HG03378 (cell line): ENCODE data around the gene FGGY.

Source experiments
- ATAC-seq: cut with Tn5 transposase; IDR thresholded peaks from one replicate; pipeline ENCODE4 v1.9.1; 2021; ENCODE audit warnings: mild to moderate bottlenecking, moderate library complexity; ENCODE audit not compliant: unreplicated experiment

Gene FGGY

DNA sequence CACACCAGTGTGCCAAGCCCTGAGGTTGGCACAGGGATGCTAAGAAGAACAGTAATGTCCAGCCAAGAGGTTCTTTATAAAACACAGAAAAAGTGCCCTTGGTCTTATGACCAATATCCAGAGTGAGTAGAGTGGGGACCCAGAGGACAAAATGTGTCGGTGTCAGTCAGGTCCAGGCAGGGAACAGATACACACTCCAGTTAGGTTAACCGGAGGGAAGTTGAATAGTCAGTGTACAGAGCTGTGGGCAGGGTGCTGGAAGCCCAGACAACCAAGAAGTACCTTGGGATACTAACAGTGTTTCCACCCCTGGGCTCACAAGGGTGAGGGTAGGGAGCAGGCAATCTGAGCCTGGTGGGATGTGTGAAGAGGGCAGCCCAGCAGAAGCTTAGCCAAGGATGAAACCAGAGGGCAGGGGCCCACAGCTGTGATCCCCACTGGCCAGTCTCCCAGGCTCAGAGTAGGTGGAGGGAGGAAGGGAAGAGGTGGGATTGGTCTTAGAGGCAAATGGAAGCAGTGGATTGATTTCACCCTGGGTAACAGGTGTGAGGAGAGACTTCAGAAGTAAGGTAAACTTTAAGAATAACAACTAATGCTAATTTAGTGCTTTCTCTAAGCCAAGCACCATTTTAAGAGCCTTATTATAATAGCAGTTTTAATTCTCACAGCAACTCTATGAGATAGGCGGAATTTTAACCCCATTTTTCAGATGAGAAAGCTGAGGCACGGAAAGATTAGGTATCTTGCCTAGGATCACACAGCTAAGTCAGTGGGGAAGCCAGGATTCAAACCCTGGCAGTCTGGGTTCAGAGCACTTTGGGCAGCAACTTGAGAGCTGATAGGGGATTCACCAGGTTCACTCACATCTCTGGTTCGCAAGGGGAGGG lies 374.4 kb downstream of the FGGY start:
- ATAC-seq = no peak

DNA sequence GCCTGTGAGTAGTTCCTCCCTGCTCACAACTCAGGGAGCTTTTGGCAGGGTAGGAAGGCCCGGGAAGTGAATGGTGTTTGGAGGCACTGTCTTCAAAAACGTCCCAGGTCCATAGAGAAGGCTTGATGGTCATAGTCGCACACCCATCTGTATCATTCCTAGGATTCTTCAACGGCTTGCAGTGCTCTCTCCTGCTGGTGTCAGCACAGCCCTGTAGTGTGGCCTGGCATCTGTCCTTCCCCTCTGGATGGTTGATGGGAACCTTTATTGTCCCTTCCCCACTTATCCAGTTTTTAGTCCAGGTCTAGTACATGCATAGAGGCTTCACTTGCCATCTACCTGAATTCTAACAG lies 375.0 kb downstream of the FGGY start:
- no peak for ATAC-seq

DNA sequence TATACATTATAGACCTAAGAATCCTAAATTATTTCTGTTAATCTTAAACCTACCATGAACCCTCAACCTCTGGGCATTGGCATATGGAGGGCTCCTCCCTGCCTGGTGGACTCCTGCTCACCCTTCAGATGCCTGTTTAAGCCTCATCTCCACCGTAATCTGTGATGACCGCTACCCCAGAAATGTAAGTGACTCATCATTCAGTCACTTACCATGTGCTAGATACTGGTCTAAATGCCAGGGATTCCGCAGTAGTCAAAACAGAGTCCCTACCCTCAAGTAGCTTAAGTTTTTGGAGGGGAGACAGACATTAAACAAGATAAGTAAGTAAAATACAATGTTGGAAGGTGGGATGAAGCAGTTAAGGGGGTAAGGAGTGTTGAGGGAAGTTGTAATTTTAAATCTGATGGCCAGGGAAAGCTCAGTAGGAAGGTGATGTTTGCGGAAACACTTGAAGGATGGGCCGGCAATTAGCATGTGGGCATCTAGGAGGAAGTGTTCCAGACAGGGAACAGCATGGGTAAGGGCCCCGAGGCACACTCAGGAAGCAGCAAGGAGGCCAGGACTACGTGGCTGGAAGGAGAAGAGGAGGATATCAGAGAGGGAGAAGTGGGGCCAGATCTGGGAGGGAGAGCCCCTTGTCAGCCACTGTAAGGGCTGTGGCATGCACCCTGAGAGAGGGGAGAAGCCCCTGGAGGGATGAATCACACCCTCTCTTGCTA lies 376.1 kb downstream of the FGGY start:
- no peak for ATAC-seq

DNA sequence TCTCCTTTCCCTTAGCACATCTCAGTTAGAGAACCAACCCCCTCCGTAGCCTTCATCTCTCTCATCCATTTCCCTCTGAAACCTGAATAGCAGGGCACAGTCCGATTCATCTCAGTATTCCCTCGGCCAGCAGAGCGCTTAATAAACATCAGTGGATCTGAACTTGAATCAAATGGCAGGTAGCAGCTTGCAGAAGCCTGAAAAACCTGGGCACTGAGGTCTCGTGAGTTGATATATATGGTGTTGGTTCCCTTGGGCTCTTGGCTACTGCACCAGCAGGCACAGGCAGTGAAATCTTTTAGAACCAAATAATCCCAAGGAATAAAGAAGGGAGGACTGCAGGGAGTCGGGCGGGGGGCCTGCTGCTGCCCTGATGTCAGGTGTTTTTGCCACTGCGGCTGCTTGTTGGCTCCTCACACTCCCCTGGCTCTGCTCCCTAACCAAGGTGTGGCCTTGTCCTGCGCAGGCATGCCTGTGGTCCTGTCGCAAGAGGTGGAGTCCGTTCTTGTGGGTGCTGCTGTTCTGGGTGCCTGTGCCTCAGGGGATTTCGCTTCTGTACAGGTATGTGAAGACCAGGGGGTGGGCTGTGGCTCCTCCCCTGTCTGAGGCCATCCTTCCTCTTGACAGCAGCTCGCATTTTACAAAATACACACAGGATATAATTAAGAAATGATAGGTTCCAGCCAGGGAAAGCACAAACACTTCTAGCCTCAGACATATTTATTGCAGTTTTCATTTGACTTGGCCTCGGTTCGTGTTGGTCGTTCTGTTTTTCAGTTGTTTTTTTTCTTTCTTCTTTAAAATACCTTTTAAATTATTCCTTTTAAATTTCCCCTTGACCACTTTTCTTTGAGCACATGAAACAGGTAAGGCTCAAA lies 376.9 kb downstream of the FGGY start:
- no peak for ATAC-seq

DNA sequence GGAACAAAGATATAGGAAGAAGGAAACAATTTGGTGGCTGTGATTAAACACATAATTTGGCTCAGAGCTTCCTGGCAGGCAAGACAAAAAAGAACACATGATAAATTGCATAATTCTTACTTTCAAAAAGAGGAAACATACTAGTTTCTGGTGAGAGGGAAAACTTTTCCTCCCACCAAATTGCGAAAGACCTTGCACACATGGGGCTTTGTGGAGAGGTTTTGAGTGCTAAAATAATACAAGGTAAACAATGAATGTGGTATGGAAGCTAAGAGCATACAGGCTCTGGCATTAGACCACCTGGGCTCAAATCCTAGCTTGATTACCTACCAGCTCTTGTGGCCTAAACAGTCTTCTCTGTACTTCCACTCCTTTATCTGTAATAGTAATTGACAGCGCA lies 377.7 kb downstream of the FGGY start:
- ATAC-seq = no peak

DNA sequence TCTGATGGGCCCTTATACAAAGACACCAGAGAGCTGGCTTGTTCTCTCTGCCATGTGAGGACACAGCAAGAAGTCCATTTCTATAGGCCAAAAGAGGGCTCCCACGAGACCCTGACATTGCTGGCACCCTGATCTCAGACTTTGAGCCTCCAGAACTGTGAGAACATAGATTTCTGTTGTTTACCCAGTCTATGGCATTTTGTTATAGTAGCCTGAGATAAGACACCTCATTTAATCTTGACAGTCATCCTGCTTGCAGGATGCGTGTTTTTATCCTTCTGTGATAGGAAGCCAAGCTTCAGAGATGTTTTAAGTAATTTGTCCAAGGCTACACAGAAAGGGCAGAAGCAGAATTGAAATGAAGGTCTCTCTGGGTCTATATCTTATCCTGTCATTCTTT lies 379.0 kb downstream of the FGGY start:
- no peak for ATAC-seq

DNA sequence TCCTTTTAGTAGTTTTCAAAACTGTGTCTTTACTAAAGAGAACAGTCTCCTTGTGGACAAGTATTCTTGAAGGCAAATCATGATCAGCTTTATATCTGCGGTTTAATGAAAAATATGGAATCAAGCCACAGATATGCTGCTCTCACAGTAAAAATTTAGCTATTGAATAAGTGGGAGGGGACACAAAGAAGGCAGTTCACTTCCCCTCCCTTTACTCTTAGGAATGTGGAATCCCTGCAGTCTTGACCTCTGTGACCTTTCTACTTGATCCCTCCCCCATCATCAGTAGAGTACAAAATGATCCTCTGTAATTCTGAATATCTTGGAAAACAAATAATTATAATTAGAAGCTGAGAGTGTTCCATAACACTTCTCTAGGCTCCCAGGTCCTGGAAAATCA lies 381.1 kb downstream of the FGGY start:
- no peak for ATAC-seq

DNA sequence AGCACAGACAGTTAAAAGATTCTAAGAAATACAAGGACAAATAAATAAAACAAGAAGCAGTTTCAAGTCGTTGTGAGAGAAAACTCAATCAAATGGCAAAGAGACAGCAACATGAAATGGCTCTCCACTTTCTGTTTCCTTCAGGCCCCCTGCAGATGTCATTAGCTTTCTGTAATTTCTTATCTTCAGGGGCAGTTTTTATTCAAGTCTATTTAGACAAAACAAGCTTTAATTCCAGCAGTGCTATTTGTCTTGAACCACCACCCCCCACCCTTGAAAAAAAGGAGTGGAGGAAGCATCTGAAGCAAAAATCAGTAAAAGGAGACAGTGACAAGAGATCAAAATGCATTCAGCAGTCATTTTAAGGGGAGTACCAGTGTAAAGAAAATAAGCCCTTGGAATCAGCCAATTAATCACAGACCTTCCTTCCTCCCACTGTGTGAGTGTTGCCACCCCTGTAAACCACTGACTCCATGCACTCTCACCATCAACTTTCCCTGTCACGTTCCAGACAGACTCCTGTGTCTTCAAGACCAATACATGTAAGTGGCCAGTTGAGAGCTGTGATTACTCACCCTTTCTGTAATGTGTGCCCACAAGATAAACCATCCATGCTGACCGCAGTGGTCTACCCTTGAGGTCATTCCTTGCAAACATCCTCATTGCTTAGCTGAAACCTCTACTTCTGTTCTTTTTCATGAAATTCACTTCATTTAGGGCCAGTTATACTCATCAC lies 381.8 kb downstream of the FGGY start:
- ATAC-seq = no peak

DNA sequence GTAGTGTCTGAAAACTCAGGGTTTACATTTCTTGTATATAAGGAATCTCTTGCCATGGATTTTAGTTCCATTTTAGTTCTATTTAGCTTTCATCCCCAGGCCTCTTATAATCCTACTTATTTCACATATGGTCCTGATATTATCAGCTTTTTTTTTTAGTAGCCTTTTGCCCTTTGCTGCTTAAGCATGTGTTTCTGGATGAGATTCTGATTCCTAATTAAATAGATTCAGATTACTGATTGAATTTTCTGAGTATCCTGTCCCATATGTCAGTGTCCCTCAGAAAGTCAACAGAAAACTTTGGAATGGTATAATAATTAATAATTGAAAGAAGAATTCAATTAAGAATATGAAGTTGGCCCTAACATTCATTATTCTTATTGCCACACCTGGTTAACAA lies 383.1 kb downstream of the FGGY start:
- ATAC-seq = no peak

DNA sequence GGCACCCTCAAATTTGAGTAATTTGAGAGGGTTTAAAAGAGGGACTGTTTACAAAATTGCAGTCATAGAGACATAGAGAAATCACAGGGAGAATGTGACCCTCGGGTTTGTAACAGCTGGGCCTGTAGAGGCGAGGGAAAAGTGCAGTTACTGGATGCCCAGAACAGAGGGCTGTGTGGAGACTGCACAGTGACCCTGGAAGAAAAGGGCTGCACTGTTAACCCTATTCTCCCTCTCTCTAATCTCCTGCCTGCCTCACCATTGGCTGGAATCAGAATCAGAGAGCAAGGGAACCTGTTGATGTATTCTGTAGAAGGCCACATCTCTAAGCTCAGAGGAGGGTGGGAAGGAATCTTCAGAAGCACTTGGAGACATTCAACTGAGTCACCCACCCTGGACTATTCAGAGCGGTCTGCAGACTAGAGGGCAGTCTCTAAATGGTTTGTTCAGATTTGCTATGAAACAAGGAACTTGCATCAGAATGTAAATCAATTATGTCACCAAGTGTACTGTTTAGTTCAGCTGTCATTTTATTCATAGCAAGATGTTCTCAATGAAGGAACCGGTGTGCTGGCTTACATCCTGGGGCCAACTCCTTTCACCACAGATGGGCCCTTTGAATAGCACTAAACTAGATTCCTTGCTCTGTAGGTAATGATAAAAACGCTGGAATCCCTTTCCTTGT lies 385.6 kb downstream of the FGGY start:
- ATAC-seq = no peak

DNA sequence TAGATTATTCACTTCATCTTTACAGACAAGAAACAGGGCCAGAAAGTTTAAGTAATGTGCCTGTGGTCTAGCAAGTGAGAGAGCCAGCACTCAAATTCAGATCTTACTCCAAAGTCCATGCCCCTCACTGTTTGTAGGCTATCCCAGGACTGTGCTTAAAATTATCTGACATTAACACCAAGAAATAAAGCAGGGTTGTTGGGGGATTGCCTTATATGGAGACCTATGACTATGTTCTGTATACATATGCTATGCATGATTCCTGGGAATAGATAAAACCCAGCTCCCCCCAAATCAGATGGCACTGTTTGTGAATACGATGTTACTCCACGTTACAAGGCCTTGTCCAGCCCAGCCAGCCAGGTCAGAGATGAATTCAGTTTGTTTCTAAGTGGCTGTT lies 386.3 kb downstream of the FGGY start:
- ATAC-seq = no peak

DNA sequence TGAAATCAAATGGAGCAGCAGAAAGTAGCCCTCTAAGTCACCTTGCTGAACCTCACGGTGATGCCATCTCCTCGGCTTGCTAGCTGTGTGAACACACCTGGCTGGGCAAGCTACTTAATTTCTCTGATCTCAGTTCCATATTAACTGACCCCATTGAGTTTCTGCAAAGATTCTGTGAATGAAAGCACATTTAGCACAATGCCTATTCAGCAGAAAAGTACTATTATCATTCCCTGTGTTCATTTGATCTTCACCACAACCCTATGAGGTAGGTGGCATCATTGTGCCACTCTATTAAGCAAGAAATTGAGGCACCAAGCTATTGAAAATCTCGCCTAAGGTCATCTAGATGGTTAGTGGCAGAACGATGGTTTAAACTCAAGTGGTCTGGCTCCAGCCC lies 387.8 kb downstream of the FGGY start:
- ATAC-seq = no peak

DNA sequence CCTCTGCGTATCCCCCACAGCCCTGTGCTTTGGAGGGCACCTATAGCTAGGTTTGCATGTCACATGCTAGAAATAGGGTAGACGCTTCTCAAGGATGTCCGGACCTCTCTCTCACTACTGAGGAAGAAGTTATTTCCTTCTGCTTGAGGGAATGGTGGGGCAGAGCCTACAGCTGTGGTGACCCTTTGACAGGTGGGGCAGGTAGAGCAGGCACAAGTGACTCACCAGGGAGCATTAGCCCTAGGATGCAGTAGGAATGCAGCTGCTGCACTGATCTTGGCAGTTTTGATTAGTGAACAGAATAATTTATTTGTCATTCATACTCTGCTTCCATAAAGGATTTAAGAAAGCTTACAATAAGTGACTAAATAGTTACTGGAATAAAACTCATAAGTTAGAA lies 388.2 kb downstream of the FGGY start:
- no peak for ATAC-seq

DNA sequence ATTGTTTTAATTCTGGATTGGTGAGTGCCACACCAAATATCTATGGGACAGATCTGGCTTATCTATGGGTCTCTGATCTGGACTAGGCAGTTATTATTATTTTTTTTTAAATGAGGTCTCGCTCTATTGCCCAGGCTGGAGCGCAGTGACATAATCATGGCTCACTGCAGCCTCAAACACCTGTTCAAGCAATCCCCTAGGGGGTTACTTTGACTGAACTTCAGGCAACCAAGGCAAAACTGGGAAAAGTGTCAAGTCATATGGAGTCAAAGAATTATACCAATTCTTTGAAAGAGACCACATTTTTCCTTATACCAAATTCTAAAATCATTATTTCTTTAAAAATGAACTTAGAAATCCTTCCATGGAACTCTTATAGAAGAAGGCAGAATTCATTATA lies 388.8 kb downstream of the FGGY start:
- ATAC-seq = no peak

DNA sequence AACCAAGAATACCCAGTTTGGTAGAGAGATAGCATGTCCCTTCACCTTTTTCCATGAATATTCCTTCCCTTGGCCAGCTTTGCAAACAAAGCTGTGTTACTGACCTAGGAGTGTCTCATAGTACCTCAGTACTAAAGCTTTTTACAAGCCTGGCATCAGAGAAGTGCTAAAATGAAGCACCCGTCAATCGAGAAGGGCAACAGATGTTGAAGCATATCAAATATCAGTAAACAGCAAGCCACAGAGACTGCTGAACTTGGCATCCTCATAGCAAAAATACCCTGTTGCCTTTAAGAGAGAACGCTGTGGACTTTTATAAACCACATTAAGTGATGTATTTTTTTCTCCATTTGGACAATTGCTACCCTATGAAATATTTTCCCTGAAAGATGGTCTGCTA lies 389.3 kb downstream of the FGGY start:
- no peak for ATAC-seq

DNA sequence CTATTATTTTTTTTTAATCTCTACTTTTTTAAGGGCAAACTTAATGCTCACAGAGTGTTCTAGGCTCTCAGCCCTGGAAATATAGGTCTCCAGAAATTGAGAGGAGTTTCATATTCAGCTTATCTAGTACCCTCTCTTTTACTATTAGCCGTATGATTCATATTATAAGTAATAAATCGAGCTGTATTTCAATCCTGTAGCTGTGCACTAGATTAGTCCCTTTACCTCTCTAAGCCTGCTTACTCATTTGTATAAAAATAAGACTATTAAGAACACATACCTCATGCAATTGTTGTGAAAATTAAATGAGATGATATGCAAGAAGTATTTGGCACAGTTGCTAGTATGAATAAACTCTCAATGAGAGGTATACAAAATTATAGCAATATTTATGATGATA lies 389.7 kb downstream of the FGGY start:
- ATAC-seq = no peak

DNA sequence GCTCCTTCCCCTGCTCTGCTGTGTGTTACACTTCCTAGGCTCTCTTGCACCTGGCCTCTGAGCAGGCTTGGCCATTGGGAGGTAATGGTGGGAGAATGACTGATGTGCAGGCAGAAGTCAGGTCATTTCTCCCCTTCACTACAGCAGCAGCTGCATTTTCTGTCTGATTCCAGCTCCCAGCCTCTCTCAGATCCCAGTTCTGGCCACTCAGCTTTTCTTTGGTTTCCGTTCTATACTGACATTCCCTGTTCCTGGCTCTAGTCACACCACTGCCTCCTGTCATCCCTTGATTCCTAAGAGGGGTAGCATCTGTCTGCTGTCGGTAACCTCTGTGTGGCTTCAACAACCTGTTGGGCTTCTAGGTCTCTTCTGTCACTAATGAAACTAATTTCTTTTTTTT lies 390.2 kb downstream of the FGGY start:
- ATAC-seq = no peak

DNA sequence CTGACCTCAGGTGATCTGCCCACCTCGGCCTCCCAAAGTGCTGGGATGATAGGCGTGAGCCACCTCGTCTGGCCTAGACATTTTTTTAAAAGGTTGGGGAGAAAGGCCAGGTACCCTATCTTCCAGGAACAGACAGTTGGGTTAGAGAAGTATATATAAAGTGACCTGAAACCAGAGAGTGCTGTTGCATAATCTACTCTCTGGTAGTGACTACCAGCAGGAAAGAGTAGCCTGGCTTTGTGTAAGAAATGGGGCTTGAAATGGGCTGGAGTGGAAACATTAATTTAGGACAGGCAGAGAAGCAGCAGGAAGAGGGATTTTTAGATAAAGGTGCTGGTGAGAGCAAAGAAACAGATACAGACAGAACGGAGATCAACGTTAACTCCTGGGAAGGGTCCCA lies 392.1 kb downstream of the FGGY start:
- no peak for ATAC-seq

DNA sequence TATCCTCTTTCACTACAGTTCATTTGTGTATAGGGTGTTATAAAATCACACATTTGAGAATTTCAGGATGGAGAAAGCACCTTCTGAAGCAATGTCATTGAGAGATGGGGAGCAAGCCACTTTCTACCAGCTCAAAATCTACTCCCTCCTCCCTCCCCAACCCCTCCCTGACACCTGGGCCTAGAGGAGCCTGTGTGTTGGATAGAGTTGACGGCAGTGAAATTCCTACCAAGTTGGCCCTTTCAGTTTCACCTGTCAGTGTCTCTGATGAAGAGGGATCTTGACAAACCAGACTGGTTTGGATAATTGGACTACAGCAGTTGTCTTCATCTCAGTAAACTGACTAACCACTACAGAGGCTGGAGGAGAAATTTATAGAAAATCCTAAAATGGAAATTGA lies 392.8 kb downstream of the FGGY start:
- no peak for ATAC-seq

DNA sequence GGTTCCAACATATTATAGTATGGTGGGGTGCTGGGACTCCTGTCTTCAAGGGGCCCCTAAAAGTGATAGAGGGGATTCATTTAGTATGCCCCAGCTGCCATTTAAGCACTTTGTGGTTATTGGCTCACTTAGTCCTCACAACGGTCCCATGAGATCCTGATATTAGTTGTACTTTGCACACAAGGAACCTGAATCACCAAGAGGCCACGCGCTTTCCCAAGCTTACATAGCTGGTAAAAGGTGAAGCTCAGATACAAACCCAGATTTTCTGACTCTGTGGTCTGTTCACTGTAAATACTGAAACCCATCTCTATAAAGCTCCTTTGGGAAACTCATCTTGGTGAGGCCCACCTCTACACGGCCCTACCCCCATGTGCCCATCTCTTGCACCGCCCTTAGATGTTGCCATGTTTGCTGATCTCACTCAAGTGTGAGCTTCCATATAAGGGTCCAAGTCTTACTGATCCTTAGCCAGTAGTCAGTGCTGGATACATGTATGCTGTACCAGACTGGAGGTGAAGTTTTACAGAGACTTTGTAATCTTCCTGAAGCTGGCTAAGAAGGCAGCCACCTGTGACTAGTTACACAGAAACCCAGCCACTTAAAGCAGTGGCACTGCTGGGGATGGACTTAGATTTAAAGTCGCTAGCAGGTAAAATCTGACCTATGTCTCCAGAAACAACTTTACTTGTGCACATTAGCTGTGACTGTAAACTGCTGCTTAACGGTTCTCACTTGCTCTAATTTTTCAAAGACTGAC lies 393.5 kb downstream of the FGGY start:
- ATAC-seq = no peak
